GM23248 (cell line): Measurements from ENCODE around the gene SPATA24.

Experiments used
- EZH2 ChIP-seq: fragments of 200-600 bp; sonication (generic); IDR thresholded peaks from 2 replicates; pipeline ENCODE4 v1.6.1; 2018; ENCODE audit warnings: antibody characterized with exemption, mild to moderate bottlenecking; ENCODE audit not compliant: insufficient read depth, poor library complexity, severe bottlenecking
- EZH2phosphoT487 ChIP-seq: fragments of 200-600 bp; sonication (generic); IDR thresholded peaks from 2 replicates; pipeline ENCODE4 v1.6.1; 2018; ENCODE audit warnings: antibody characterized with exemption, moderate library complexity, mild to moderate bottlenecking, low read depth; ENCODE audit not compliant: insufficient read depth

DNA sequence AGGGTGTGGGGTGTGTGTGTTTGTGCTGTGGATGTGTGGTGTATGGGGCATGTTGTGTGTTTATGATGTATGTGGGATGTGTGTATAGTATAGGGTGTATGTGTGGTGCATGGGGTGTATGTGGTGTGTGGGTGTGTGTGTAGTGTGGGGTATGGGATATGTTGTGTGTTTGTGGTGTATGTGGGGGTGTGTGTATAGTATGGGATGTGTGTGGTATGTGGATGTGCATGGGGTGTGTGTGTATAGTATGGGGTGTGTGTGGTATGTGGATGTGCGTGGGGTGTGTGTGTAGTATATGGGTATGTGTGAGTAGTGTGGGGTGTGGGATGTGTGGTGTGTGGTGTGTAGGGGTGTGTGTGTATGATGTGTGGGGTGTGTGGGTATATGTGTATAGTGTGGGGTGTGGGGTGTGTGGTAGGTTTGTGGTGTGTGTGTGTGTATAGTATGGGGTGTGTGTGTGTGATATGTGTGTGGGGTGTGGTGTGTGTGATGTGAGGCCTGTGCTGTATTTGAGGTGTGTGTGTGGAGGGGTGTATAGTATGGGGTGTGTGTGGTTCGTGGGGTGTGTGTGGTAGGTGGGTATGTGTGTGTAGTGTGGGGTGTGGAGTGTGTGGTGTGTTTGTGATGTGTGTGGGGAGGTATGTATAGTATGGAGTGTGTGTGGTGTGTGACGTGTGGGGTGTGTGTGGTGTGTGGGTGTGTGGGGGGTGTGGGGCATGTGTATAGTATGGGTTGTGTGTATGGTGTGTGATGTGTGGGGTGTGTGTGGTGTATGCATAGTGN lies 48.2 kb upstream of the SPATA24 start:
- TF ChIP-seq EZH2phosphoT487 (no peak), EZH2 (no peak)
